NK-92 treated with Interleukin-12 subunit alpha and Interleukin-12 subunit beta, amount 100 ng/mL, for 24 hours (cell line): ENCODE measurements around the gene ASCC1.
A peak's percentile ranks its signal among the peaks of the same experiment; 100 is the strongest.
"Not testable (repeated sequence)": the region's sequence is repeated elsewhere in the genome, so short reads cannot be mapped to it uniquely, and the experiment has no call there.

ENCODE experiments used
- DNase-seq: peaks from one replicate; lab custom pipeline; 2025; lab: John Stamatoyannopoulos, UW

Gene ASCC1

GRCh38 chr10:72215611-72216549 lies at the start of gene ASCC1, which contains the start of gene ANAPC16:
Gene ASCC1, minus strand, starts transcription at chr10:72216276. Its CDS starts 2,978 bp downstream, at chr10:72213298.
Gene ANAPC16, plus strand, starts transcription at chr10:72216012. Its CDS starts 7,903 bp downstream, at chr10:72223915.
- DNase-seq = peak; percentile 87

GRCh38 chr10:72265508-72265907 lies 49.4 kb upstream of the ASCC1 start:
- DNase-seq = no peak

- no peak for DNase-seq
These were observed 48.5 kb upstream of the ASCC1 start for GRCh38 chr10:72264536-72264935.

GRCh38 chr10:72263613-72264241 lies 47.7 kb upstream of the ASCC1 start:
- DNase-seq = no peak

GRCh38 chr10:72261784-72262404 lies 45.8 kb upstream of the ASCC1 start:
- DNase-seq = no peak

GRCh38 chr10:72260976-72261783 lies 45.1 kb upstream of the ASCC1 start:
- peak; percentile 63 for DNase-seq

- DNase-seq = peak; percentile 96
These were observed 44.3 kb upstream of the ASCC1 start for GRCh38 chr10:72260239-72260975.

GRCh38 chr10:72259491-72260238 lies 43.6 kb upstream of the ASCC1 start:
- DNase-seq = no peak

- no peak for DNase-seq
These were observed 42.5 kb upstream of the ASCC1 start for GRCh38 chr10:72258617-72259016.

- DNase-seq = no peak
These were observed 41.2 kb upstream of the ASCC1 start for GRCh38 chr10:72257051-72257892.

GRCh38 chr10:72255977-72256729 lies 40.1 kb upstream of the ASCC1 start:
- no peak for DNase-seq

GRCh38 chr10:72254813-72255568 lies 38.9 kb upstream of the ASCC1 start:
- no peak for DNase-seq

- no peak for DNase-seq
These were observed 37.5 kb upstream of the ASCC1 start for GRCh38 chr10:72253578-72253977.

- DNase-seq = no peak
These were observed 36.9 kb upstream of the ASCC1 start for GRCh38 chr10:72252972-72253371.

- no peak for DNase-seq
These were observed 35.6 kb upstream of the ASCC1 start for GRCh38 chr10:72251635-72252034.

GRCh38 chr10:72250666-72251065 lies 34.6 kb upstream of the ASCC1 start:
- no peak for DNase-seq

- not testable (repeated sequence) for DNase-seq
These were observed 33.2 kb upstream of the ASCC1 start for GRCh38 chr10:72249176-72249862.
